Left lung (tissue), 10 donors: ENCODE measurements around the gene CENPT. TPM values are rescaled to one million over a fixed set of nuclear protein-coding genes. Genes with fewer than 3 reads are reported as not detected.

Experiments used
- ATAC-seq: fragments of 200-7000 bp; cut with Tn5 transposase; one replicate; pipeline ENCODE4 v1.9.1; 2020; ENCODE audit warnings: moderate library complexity
- DNase-seq, 4 donors: peaks; one replicate each; pipeline ENCODE4 v3.0.0-alpha.2; 2013 to 2020
- H3K27ac ChIP-seq, 2 donors: fragments of 200-600 bp; sonication (generic) in 1 of 2; one replicate each; pipeline versions ENCODE4 v1.5.0 to v1.8.0; 2020 to 2021
- H3K27me3 ChIP-seq, 2 donors: fragments of 200-600 bp; sonication (generic) in 1 of 2; one replicate each; pipeline versions ENCODE4 v1.5.0 to v1.8.0; 2020 to 2021
- H3K36me3 ChIP-seq, 2 donors: fragments of 200-600 bp; sonication (generic) in 1 of 2; one replicate each; pipeline versions ENCODE4 v1.5.0 to v1.8.0; 2020 to 2021
- H3K4me1 ChIP-seq, 2 donors: fragments of 200-600 bp; one replicate each; pipeline ENCODE4 v1.8.0; 2021
- H3K4me3 ChIP-seq, 2 donors: fragments of 200-600 bp; sonication (generic) in 1 of 2; one replicate each; pipeline versions ENCODE4 v1.5.0 to v1.8.0; 2020 to 2021; ENCODE audit warnings: mild to moderate bottlenecking in 1 of 2
- H3K9me3 ChIP-seq, 2 donors: fragments of 200-600 bp; sonication (generic) in 1 of 2; one replicate each; pipeline versions ENCODE4 v1.5.0 to v1.8.0; 2020 to 2021
- CTCF ChIP-seq, 2 donors: fragments of 200-600 bp; sonication (generic) in 1 of 2; IDR thresholded peaks; one replicate each; pipeline versions ENCODE4 v1.5.0 to v1.8.0; 2021; ENCODE audit warnings: antibody characterized with exemption in 2 of 2
- intact Hi-C, 2 donors: fragments of 100-400 bp; cut with DNase I; formaldehyde crosslinking; loops; one replicate each; pipeline versions ENCODE4 v1.11.2 to v1.14.2; 2022
- polyA plus RNA-seq, 6 donors: library from polyadenylated mRNA; unstranded; fragments of 120-200 nt; gene quantifications; one replicate each; pipeline ENCODE4 v1.2.1, GENCODE V29; 2013; ENCODE audit not compliant: insufficient read length in 6 of 6
- total RNA-seq, 2 donors: library from RNA; stranded (reverse); fragmentation: NEBNext Ultra II Directional; extraction: Animal tissue kit (Norgen Biotek cat#: 25700); gene quantifications; one replicate each; pipeline ENCODE4 v1.2.1, GENCODE V29; 2021
- donor health status: DM: no; HTN: yes; CAD: no.
- donor health status: DM: no; HTN: no; CAD: no.

CENPT gene
- total and polyA plus RNA-seq, 8 donors = 30.8 to 62.6 (median 50.5) TPM

- TF ChIP-seq CTCF (IDR thresholded peaks at IDR 0.05) = no peak
- H3K27me3 ChIP-seq = no peaks in the 10 kb centered on the region
- ATAC-seq (no peak), DNase-seq (no peak)
- peak overlapping the region; percentile 95 to 96 for H3K27ac ChIP-seq
- peak overlapping the region; percentile 98 for H3K4me3 ChIP-seq
- no peaks in the 10 kb centered on the region for H3K9me3 ChIP-seq
- H3K4me1 ChIP-seq = peaks cover 41 to 67% of the 10 kb centered on the region in 2 donors
- intact Hi-C loops = no loop called here
- H3K36me3 ChIP-seq = no peaks in the 10 kb centered on the region
These were observed 2.0 kb downstream of the CENPT start for GRCh38 chr16:67845291-67846062.

- H3K4me3 ChIP-seq = peak overlapping the region in 1 of 2 donors; percentile 83
These were observed 3.0 kb downstream of the CENPT start for GRCh38 chr16:67844497-67844896.

GRCh38 chr16:67843343-67843765 lies 4.1 kb downstream of the CENPT start:
- intact Hi-C loops = no loop called here
- ATAC-seq = no peak
- H3K9me3 ChIP-seq = no peaks in the 10 kb centered on the region
- H3K4me1 ChIP-seq = peaks cover 37 to 55% of the 10 kb centered on the region in 2 donors
- peak overlapping the region; percentile 61 to 83 for H3K4me3 ChIP-seq
- no peaks in the 10 kb centered on the region for H3K27me3 ChIP-seq
- peak overlapping the region; percentile 97 to 100 for H3K27ac ChIP-seq
- DNase-seq = no peak
- no peak for TF ChIP-seq CTCF (IDR thresholded peaks at IDR 0.05)
- H3K36me3 ChIP-seq = no peaks in the 10 kb centered on the region

More at GRCh38 chr16:67844497-67844896, 3.0 kb downstream of the CENPT start:
- H3K36me3 ChIP-seq = no peaks in the 10 kb centered on the region
- H3K9me3 ChIP-seq = no peaks in the 10 kb centered on the region
- H3K27me3 ChIP-seq = no peaks in the 10 kb centered on the region
- H3K4me1 ChIP-seq = peaks cover 41 to 66% of the 10 kb centered on the region in 2 donors
- no peak for TF ChIP-seq CTCF (IDR thresholded peaks at IDR 0.05)
- no peak for DNase-seq
- H3K27ac ChIP-seq = peak overlapping the region in 1 of 2 donors; percentile 97
- no peak for ATAC-seq
- intact Hi-C loops = no loop called here

- Histone ChIP-seq H3K4me1 (peaks cover 31 to 49% of the 10 kb centered on the region in 2 donors), H3K9me3 (no peaks in the 10 kb centered on the region), H3K27me3 (no peaks in the 10 kb centered on the region), H3K27ac (peak overlapping the region; percentile 97 to 100), H3K4me3 (peak overlapping the region; percentile 61 to 83), H3K36me3 (no peaks in the 10 kb centered on the region)
- intact Hi-C loops = no loop called here
- ATAC-seq = peak; percentile 10
- TF ChIP-seq CTCF (IDR thresholded peaks at IDR 0.05) = no peak
- DNase-seq = peak; percentile 54 to 86 (median 60)
These were observed 4.8 kb downstream of the CENPT start for GRCh38 chr16:67842509-67843342.
